Transverse colon (tissue), 4 donors: ENCODE results near the gene CCT3. TPM values are rescaled to one million over a fixed set of nuclear protein-coding genes. Genes with fewer than 3 reads are reported as not detected.
A peak's percentile ranks its signal among the peaks of the same experiment; 100 is the strongest.

Experiments
- DNase-seq: peaks from one replicate; pipeline ENCODE4 v3.0.0-alpha.2; 2019
- H3K27ac ChIP-seq, 4 donors: fragments of 200-600 bp; sonication (generic); 2 replicates each; pipeline ENCODE4 v1.5.1; 2016 to 2018; ENCODE audit warnings: inconsistent platforms in 4 of 4
- H3K27me3 ChIP-seq: fragments of 200-600 bp; sonication (generic); 2 replicates; pipeline ENCODE4 v1.5.1; 2017; ENCODE audit warnings: inconsistent platforms
- H3K36me3 ChIP-seq, 4 donors: fragments of 200-600 bp; sonication (generic); 2 replicates each; pipeline ENCODE4 v1.5.1; 2017 to 2019; ENCODE audit warnings: inconsistent platforms in 4 of 4
- H3K4me1 ChIP-seq, 4 donors: fragments of 200-600 bp; sonication (generic); 2 replicates each; pipeline ENCODE4 v1.5.1; 2017 to 2020; ENCODE audit warnings: inconsistent platforms in 4 of 4
- H3K4me3 ChIP-seq, 4 donors: fragments of 200-600 bp; sonication (generic); 1 replicate in 1 of 4; 2 replicates in 3 of 4; pipeline versions ENCODE4 v1.5.1 to v1.6.1; 2017 to 2019; ENCODE audit warnings: inconsistent platforms in 4 of 4
- H3K9me3 ChIP-seq, 2 donors: fragments of 200-600 bp; sonication (generic); 2 replicates each; pipeline ENCODE4 v1.5.1; 2017 to 2019; ENCODE audit warnings: inconsistent platforms in 2 of 2
- CTCF ChIP-seq, 5 experiments: fragments of 200-600 bp in 3 of 5; fragments of 450-650 bp in 2 of 5; sonication (generic) in 3 of 5; IDR thresholded peaks; 1 replicate in 2 of 5; 2 replicates in 3 of 5; pipeline ENCODE4 v1.5.1; 2016 to 2017; ENCODE audit warnings: antibody characterized with exemption in 5 of 5, inconsistent platforms in 3 of 5, mild to moderate bottlenecking in 2 of 5, moderate library complexity in 1 of 5
- EP300 ChIP-seq: sonication (generic); formaldehyde crosslinking; IDR thresholded peaks from one replicate; pipeline ENCODE4 v1.6.1; 2017; ENCODE audit warnings: antibody characterized with exemption, low read depth
- POLR2A ChIP-seq: fragments of 450-650 bp; IDR thresholded peaks from one replicate; pipeline ENCODE4 v1.6.1; 2016; ENCODE audit warnings: antibody characterized with exemption, mild to moderate bottlenecking, moderate library complexity
- POLR2AphosphoS5 ChIP-seq, 3 donors: sonication (generic); formaldehyde crosslinking; IDR thresholded peaks; one replicate each; pipeline ENCODE4 v1.6.1; 2016; ENCODE audit warnings: antibody characterized with exemption in 3 of 3
- WGBS, 2 donors: methylation state at CpG; one replicate each; pipeline ENCODE4 v1.1.5; 2018; ENCODE audit warnings: low coverage in 1 of 2; 5-methylcytosine and 5-hydroxymethylcytosine counted together
- in situ Hi-C, 4 donors: fragments of 200-750 bp; cut with MboI; loops; one replicate each; pipeline versions ENCODE4 v1.15.0 to v1.15.1; 2017; ENCODE audit warnings: low sequenced_read_pairs in 3 of 4, low pct_ligation_motif_present in 1 of 4, low pct_unique_long_range_greater_than_20kb in 1 of 4
- intact Hi-C: fragments of 100-400 bp; cut with DNase I; formaldehyde crosslinking; loops from one replicate; pipeline ENCODE4 v1.15.1; 2023; ENCODE audit warnings: low total_unique reads
- total RNA-seq, 4 donors: library from RNA; depleted of rRNA; stranded (reverse); fragments of >200 nt; gene quantifications; one replicate each; pipeline ENCODE4 v1.1.0, GENCODE V29; 2016

CCT3 gene
- total RNA-seq, 4 donors from 2014 or later = 55.1 to 145 (median 90.7) TPM

GRCh38 chr1:156386134-156386901 is 48.2 kb upstream of the CCT3 start:
- intact Hi-C loops (loop anchor here (2.0 kb wide), 1 partner anchor 58 kb away; no protein-coding TSS in a partner anchor), in situ Hi-C loops (loop anchor here (5.0 to 25.0 kb wide), 4 partner anchors 56 to 226 kb away; partner anchors contain the start of genes GPATCH4 (in 1 of the 4) and HAPLN2 (in 1 of the 4))
- 81 to 100% methylated on average over 2 to 6 of the region's 6 CpGs for WGBS, 2 donors
- no peaks in the 10 kb centered on the region for H3K9me3 ChIP-seq
- no peak overlapping the region for H3K4me3 ChIP-seq
- no peaks in the 10 kb centered on the region for H3K4me1 ChIP-seq
- H3K27me3 ChIP-seq = peaks cover 55% of the 10 kb centered on the region
- H3K27ac ChIP-seq = no peak overlapping the region
- no peak for DNase-seq
- TF ChIP-seq POLR2AphosphoS5 (IDR thresholded peaks at IDR 0.05) = no peak
- no peaks in the 10 kb centered on the region for H3K36me3 ChIP-seq

DNA sequence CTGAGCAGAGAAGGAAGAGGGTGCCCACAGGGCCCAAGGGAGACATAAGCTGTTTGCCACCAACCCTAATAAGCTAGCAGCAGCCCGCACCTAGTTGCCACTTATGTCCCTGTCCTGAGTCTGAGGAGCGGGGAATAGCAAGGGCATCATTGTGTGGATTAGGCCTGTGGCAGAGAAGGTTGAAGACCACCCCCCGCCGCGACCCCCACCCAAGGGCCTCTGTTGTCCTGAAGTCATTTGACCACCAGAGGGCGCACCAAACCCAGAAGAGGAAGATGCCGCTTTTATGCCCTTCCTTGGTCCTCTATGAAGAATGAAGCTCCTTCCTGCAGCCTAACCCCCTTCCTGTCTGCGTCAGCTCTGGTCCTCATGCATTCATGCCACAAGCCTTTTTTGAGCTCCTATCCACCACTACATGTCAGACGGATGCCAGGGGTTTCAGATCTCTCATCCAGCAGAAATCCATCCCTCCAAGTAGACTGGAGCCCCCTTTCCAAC is 47.5 kb upstream of the CCT3 start:
- no peaks in the 10 kb centered on the region for H3K36me3 ChIP-seq
- peaks cover 48% of the 10 kb centered on the region for H3K27me3 ChIP-seq
- no peak for TF ChIP-seq EP300
- TF ChIP-seq CTCF (IDR thresholded peaks at IDR 0.05) = peak; percentile 89 to 97 (median 94)
- intact Hi-C loops = loop anchor here (2.0 kb wide), 1 partner anchor 59 kb away; no protein-coding TSS in a partner anchor
- H3K4me1 ChIP-seq = no peaks in the 10 kb centered on the region
- in situ Hi-C loops = loop anchor here (5.0 to 25.0 kb wide), 4 partner anchors 57 to 227 kb away; partner anchors contain the start of genes GPATCH4 (in 1 of the 4) and HAPLN2 (in 1 of the 4)
- no peak overlapping the region for H3K4me3 ChIP-seq
- peak; percentile 62 for DNase-seq
- H3K9me3 ChIP-seq = no peaks in the 10 kb centered on the region
- 13% methylated on average over 9 of the region's 9 CpGs; no CpG with 5 or more reads in 1 of the 2 donors for WGBS, 2 donors
- H3K27ac ChIP-seq = no peak overlapping the region

DNA sequence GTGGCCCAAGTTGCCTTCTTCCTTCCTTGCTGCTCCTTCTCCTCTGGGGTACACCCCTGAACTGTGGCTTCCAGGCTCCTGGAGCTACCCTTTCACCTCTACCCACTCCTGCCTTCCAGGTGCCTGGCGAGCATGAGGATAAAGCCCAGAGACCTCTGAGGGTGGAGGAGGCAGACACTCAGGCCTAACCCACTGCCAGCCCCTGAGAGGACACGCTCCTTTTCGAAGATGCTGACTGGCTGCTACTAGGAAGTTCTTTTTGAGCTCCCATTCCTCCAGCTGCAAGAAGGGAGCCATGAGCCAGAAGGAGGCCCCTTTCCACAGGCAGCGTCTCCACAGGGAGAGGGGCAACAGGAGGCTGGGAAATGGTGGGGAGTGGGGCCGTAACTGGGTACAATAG is 46.6 kb upstream of the CCT3 start:
- WGBS, 2 donors = 91% methylated on average over 5 of the region's 5 CpGs; no CpG with 5 or more reads in 1 of the 2 donors
- peaks cover 39% of the 10 kb centered on the region for H3K27me3 ChIP-seq
- H3K27ac ChIP-seq = no peak overlapping the region
- no peaks in the 10 kb centered on the region for H3K36me3 ChIP-seq
- DNase-seq = no peak
- intact Hi-C loops = no loop called here
- in situ Hi-C loops = loop anchor here (5.0 to 25.0 kb wide), 4 partner anchors 58 to 228 kb away; partner anchors contain the start of genes GPATCH4 (in 1 of the 4) and HAPLN2 (in 1 of the 4)
- no peak overlapping the region for H3K4me3 ChIP-seq
- H3K4me1 ChIP-seq = no peaks in the 10 kb centered on the region
- TF ChIP-seq POLR2AphosphoS5 (IDR thresholded peaks at IDR 0.05) = no peak
- TF ChIP-seq POLR2A = no peak
- H3K9me3 ChIP-seq = no peaks in the 10 kb centered on the region

DNA sequence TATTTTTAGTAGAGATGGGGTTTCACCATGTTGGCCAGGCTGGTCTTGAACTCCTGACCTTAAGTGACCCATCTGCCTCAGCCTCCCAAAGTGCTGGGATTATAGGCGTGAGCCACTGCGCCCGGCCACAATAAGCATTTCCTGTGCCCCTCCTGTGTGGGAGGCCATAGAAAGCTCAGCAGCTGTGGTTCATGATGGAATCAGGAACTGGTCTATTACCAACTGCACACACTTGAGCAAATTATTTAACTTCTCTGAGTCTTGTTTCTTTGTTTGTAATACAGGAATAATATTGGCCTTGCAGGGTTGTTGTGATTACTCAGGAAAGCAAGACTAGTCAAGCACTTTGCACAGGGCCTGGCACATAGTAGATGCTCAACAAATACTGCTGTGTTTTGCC is 45.9 kb upstream of the CCT3 start:
- Histone ChIP-seq H3K27ac (no peak overlapping the region), H3K4me1 (no peaks in the 10 kb centered on the region), H3K27me3 (peaks cover 32% of the 10 kb centered on the region), H3K36me3 (no peaks in the 10 kb centered on the region), H3K4me3 (no peak overlapping the region), H3K9me3 (no peaks in the 10 kb centered on the region)
- no peak for DNase-seq
- TF ChIP-seq EP300 = no peak
- no peak for TF ChIP-seq POLR2AphosphoS5 (IDR thresholded peaks at IDR 0.05)
- TF ChIP-seq CTCF (IDR thresholded peaks at IDR 0.05) = no peak
- no peak for TF ChIP-seq POLR2A
- intact Hi-C loops (no loop called here), in situ Hi-C loops (loop anchor here in 2 of 4 donors (10.0 to 25.0 kb wide), 2 partner anchors 61 to 228 kb away; partner anchors contain the start of genes GPATCH4 (in 1 of the 2) and HAPLN2 (in 1 of the 2))
- 77% methylated on average over 3 of the region's 3 CpGs; no CpG with 5 or more reads in 1 of the 2 donors for WGBS, 2 donors

- no peaks in the 10 kb centered on the region for H3K36me3 ChIP-seq
- WGBS, 2 donors = 45% methylated on average over 9 of the region's 9 CpGs; no CpG with 5 or more reads in 1 of the 2 donors
- H3K9me3 ChIP-seq = no peaks in the 10 kb centered on the region
- no peak overlapping the region for H3K4me3 ChIP-seq
- peaks cover 22% of the 10 kb centered on the region for H3K27me3 ChIP-seq
- no peak overlapping the region for H3K27ac ChIP-seq
- peak; percentile 60 for DNase-seq
- TF ChIP-seq POLR2A = no peak
- TF ChIP-seq EP300 = no peak
- TF ChIP-seq CTCF (IDR thresholded peaks at IDR 0.05) = peak; percentile 66 to 80 (median 76)
- H3K4me1 ChIP-seq = no peaks in the 10 kb centered on the region
- in situ Hi-C loops = loop anchor here in 2 of 4 donors (10.0 to 25.0 kb wide), 2 partner anchors 62 to 229 kb away; partner anchors contain the start of genes GPATCH4 (in 1 of the 2) and HAPLN2 (in 1 of the 2)
- intact Hi-C loops = no loop called here
Observed at GRCh38 chr1:156383023-156383422, 44.9 kb upstream of the CCT3 start.
